ENCODE results near the gene COL18A1.
"Not testable (repeated sequence)": the region's sequence is repeated elsewhere in the genome, so short reads cannot be mapped to it uniquely, and the experiment has no call there.

Gene COL18A1

DNA sequence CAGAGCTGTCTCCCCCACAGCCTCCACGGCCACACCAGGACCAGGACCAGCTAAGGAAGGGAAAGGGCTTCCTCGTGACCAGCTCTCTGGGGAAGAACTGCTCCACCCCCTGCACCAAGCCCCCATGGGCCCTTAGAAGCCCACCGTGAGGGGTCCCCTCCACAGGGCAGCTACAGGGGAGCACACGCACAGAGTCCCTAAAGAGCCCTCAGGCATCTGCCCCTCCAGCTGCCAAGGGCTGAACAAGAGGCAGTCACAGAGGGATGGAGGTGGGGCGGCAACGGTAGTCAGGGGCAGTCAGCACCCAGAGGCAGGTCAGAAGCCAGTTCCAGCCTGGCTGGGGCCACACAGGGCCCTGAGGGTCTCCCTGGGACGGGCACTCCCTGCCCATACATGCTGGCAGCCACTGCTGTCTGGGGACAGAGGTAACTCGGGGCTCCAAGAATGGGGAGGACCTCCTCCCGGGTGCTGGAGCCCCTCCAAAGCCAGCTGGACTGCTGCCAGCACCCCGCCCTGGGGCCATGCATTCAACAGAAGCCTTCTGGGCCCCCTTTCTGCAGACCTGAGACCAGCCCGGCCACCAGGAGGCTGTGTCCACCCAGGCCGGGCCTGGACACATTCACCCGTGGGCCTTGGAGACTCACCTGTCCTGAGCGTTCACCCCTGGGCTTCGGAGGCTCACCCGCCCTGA, 118.6 kb downstream of the COL18A1 start:
- DNase-seq (ENCODE audit: insufficient read length, low spot score) (no peak), FAIRE-seq (no peak)
- TF ChIP-seq POLR2A (IDR thresholded peaks at IDR 0.05; ENCODE audit: low read depth, low read length): no peak

DNA sequence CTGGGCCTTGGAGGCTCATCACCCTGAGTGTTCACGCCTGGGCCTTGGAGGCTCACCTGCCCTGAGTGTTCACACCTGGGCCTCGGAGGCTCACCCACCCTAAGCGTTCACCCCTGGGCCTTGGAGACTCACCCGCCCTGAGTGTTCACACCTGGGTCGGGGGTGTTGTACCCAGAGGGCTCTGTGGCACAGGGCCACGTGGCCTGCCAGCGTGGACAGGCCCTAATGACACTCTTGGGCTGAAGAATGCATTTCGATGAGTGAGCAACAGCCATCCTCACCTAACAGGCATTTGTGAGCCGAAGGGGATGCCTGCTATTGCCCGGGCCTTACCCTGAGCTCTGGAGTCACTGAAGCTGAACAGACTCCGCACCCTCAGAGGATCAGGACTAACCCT, 119.8 kb downstream of the COL18A1 start:
- FAIRE-seq (no peak), DNase-seq (ENCODE audit: insufficient read length, low spot score) (no peak)
- TF ChIP-seq POLR2A (IDR thresholded peaks at IDR 0.05; ENCODE audit: low read depth, low read length): no peak

DNA sequence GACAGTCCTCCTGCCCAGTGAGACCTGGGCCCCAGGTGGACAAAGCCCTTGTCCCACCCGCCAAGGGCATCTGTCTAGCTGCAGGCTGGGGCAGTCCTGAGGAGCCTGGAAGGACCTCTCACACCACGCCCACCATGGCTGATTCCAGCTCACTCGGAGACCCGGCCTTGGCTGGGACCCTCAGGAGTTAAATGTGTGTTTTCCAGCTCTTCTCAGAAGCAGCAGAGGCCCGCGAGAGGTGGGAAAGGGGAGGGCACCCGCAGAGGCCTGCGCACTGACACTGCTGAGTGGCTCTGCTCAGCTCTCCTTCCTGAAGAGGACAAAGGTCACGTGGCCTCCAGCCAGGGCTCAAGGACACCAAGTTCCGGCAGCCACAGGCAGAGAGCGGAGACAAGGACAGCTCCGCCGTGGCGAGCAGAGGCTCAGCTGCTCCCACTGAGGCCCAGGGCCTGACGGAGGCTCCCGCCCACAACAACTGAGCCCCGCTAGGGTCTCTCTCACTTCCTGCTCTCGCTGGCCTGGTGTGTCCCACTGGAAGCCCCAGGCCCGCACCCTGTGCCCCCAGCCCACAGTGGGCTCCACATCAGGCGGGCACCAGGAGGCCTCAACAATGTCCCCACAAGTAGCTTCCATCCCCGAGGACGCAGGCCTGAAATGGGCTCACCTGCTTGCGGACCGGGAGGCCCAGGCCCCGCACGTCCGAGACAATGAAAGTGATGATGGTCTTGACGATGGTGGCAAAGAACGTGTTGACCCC, 120.4 kb downstream of the COL18A1 start:
- FAIRE-seq (no peak), DNase-seq (ENCODE audit: insufficient read length, low spot score) (no peak)
- no peak for TF ChIP-seq POLR2A (IDR thresholded peaks at IDR 0.05; ENCODE audit: low read depth, low read length)

DNA sequence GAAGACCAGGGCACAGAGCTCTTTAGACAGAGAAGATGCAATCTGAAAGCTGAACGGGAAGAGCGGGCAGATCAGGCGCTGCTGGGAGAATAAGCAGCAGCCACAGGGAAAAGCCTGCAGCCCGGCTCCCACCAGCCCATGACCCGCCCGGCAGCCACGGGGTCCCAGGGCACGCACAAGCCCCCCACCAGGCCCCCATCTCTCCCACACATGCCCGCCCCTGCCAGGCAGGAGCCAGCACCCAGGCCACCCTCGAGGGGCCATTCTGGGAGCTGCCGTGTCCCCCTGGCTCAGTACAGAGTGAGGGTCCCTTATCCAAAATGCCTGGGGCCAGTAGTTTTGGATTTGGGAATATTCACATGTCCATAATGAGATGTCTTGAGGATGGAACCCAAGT, 120.9 kb downstream of the COL18A1 start:
- DNase-seq (ENCODE audit: insufficient read length, low spot score) (no peak), FAIRE-seq (no peak)
- no peak for TF ChIP-seq POLR2A (IDR thresholded peaks at IDR 0.05; ENCODE audit: low read depth, low read length)

DNA sequence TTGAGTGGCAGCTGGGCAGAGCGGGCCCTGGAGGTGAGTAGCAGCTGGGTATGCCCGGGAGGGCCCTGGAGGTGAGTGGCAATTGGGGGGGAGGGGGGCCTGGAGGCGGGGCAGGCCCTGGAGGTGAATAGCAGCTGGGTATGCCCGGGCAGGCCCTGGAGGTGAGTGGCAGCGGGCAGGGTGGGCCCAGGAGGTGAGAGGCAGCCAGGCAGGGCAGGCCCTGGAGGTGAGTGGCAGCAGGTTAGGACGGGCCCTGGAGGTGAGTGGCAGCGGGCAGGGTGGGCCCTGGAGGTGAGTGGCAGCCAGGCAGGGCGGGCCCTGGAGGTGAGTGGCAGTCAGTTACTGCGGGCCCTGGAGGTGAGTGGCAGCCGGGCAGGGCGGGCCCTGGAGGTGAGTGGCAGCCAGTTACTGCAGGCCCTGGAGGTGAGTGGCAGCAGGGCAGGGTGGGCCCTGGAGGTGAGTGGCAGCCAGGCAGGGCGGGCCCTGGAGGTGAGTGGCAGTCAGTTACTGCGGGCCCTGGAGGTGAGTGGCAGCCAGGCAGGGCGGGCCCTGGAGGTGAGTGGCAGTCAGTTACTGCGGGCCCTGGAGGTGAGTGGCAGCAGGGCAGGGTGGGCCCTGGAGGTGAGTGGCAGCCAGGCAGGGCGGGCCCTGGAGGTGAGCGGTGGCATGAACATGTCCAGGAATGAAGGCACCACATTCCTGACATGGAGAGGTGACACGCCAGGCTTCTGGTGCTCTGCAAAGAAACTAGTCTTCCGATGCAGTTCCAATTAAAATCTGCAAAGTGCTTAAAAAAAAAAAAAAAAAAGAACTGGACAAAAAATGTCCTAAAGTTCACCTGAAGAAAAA, 122.4 kb downstream of the COL18A1 start:
- not testable (repeated sequence) for DNase-seq (ENCODE audit: insufficient read length, low spot score); FAIRE-seq

DNA sequence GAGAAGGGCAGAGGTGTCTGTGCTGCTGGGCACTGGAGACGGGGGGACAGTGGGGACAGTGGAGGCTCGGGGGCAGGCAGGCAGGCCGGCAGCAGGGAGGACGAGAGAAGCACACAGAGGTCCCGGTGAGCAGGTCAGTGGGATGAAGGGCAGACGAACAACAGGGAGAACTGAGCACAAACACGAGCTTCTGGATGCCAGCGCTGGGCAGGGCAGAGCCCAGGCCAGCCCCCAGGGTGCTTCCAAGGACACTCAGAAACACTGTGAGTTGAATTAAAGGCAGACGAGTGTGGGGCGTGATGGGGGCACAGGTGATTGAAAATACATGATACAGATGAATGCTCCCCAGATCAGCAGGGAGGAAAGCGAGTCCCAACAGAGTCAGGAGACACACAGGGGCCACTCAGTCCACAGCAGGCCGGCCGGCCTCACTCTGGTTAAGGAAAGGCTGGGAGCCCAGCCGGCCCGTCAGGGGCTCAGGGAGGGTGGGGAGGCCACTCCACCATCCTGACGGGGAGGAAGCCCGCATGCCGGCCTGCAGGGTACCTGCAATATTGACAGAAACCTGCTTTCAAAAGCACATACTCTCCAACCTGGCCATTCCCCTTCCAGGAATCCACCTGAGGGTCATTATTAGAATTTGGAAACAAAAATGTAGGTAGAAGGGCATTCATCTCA, 123.2 kb downstream of the COL18A1 start:
- no peak for TF ChIP-seq POLR2A (IDR thresholded peaks at IDR 0.05; ENCODE audit: low read depth, low read length)
- FAIRE-seq (no peak), DNase-seq (ENCODE audit: insufficient read length, low spot score) (no peak)

DNA sequence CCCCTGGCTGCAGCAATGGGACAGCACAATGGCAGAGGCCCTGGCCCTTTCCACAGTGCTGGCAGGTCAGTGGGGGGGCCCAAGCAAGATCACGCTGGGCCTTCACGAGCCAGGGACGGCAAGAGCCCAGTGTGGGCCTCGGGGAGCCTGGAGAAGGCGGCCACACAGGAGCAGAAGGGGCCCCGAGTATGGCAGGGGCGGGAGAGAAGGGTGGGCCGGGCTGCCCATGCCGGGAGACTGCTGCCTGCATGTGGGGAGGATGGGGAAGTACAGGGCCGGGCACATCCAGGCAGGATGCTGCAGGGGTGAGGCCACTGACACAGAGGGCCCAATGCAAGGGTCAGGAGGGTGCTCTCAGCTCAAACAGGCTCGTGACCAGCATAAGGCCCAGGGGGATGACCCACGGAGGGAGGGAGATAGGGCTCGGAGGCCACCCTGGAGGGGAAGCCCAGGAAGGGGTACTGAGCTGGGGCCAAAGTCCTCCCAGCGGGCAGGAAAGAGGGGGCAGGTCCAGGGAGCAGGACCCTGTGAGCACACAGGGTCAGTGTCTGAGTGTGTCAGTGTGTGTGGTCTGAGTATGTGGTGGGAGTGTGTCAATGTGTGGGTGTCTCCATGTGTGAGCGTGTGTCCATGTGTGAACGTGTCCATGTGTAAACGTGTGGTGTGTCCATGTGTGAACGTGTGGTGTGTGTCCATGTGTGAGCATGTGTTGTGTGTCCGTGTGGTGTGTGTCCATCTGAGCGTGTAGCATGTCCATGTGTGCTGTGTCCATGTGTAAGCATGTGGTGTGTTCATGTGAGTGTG, 124.2 kb downstream of the COL18A1 start:
- TF ChIP-seq POLR2A (IDR thresholded peaks at IDR 0.05; ENCODE audit: low read depth, low read length): no peak
- no peak for FAIRE-seq
- DNase-seq (ENCODE audit: insufficient read length, low spot score): no peak

DNA sequence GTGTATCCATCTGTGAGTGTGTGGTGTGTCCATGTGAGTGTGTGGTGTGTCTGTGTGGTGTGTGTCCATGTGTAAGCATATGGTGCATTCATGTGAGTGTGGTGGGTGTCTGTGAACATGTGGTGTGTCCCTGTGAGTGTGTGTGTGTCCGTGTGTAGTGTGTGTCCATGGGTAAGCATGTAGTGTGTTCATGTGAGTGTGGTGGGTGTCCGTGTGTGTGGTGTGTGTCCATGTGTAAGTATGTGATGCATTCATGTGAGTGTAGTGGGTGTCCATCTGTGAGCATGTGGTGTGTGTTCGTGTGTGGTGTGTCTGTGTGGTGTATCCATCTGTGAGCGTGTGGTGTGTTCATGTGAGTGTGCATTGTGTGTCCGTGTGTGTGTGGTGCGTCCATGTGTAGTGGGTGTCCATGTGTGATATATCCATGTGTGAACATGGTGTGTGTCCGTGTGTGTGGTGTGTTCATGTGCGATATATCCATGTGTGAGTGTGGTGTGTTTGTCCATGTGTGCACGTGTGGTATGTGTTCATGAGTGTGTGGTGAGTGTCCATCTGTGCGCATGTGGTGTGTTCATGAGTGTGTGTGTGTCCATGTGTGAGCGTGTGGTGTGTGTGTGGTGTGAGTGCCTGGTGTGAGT, 124.9 kb downstream of the COL18A1 start:
- FAIRE-seq: no peak
- TF ChIP-seq POLR2A (IDR thresholded peaks at IDR 0.05; ENCODE audit: low read depth, low read length): no peak

DNA sequence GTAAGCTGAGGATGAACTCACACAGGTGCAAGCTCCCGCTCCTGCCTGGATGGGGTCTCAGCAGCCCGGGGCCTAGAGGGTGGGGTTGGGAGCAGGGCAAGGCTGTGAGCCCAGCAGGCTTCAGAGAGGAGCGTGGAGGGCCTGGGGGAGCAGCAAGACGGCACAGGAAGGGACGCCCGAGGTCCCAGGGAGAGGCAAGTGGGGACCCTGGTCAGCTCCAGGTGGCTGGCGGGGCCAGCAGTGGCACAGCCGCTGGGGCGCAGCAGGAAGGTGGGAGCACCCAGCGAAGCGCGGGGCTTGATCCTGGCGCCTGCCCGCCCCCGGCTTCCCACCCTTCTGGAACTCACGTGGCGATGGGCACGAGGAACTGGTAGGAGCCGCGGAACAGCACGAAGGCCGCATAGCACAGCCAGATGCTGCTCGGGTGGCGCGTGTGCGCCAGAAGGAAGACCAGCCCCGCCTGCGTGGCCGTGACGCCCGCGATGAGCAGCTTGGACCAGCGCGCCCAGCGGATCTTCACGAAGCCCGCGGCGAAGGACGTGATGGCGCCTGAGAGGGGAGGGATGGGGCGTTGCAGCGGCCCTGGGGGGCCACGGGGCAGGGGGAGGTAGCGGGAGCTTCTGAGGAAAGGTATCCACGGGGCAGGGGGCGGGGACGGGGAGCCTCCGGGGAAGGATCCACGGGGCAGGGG, 125.6 kb downstream of the COL18A1 start:
- FAIRE-seq (no peak), DNase-seq (ENCODE audit: insufficient read length, low spot score) (no peak)
- no peak for TF ChIP-seq POLR2A (IDR thresholded peaks at IDR 0.05; ENCODE audit: low read depth, low read length)

More for the DNA sequence above, 124.9 kb downstream of the COL18A1 start:
- DNase-seq (ENCODE audit: insufficient read length, low spot score): no peak

DNA sequence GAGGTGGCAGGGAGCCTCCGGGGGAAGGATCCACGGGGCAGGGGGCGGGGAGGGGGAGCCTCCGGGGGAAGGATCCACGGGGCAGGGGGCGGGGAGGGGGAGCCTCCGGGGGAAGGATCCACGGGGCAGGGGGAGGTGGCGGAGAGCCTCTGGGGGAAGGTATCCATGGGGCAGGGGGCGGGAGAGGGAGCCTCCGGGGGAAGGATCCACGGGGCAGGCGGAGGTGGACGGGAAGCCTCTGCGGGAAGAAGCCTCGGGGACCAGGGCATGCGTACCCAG, 126.1 kb downstream of the COL18A1 start:
- DNase-seq (ENCODE audit: insufficient read length, low spot score); FAIRE-seq: not testable (repeated sequence)

DNA sequence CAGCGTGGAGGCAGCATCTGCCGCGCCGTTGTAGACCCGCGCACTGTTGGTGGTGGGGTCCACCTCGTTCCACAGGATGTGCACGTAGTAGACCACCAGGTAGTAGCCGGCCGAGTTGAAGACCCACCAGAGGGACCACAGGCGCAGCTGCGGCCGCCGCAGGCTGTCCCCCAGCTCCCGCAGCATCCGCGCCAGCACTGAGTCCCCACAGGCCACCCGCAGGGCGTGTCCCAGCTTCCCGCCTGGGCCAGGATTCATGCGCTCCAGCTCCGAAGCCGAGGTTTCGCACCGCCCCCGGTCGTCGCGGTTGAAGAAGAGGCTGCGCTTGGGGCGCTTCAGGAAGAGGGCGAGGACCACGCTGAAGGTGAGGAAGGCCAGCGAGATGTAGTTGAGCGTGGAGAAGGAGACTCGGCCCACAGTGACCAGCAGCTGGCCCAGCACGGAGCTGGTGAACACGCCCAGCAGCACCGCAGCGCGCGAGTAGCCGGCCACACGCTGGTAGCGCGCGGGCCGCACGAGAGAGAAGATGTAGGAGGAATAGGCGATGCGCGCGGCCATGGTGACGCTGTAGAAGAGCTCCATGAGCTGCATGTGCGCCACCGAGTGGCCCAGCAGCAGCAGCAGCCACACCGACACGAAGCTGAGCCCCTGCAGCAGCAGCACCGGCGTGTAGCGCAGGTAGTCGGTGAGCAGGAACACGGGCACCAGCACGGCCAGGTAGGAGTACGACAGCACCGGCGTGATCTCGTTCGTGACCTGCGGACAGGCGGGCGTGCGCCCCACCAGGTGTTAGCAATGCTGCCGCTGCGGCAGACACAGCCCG, 126.6 kb downstream of the COL18A1 start:
- no peak for DNase-seq (ENCODE audit: insufficient read length, low spot score)
- no peak for FAIRE-seq
- no peak for TF ChIP-seq POLR2A (IDR thresholded peaks at IDR 0.05; ENCODE audit: low read depth, low read length)
